Activated B cell treated with CpG ODN at 0.5 μM for 24 hours (primary cell): ENCODE measurements around the gene CAPN13. TPM values are rescaled to one million over a fixed set of nuclear protein-coding genes. Genes with fewer than 3 reads are reported as not detected.

Experiments
- ATAC-seq: fragments of 200-7000 bp; cut with Tn5 transposase; one replicate; pipeline ENCODE4 v1.10.0; 2021; ENCODE audit warnings: low read depth, mild to moderate bottlenecking, moderate library complexity
- CTCF ChIA-PET: fragments of 350-600 bp; sonication (Branson Sonifier 250); formaldehyde crosslinking; loops from one replicate; lab custom pipeline; 2021; ENCODE audit warnings: antibody characterized with exemption; lab: Charles Lee
- POLR2A ChIA-PET: fragments of 350-600 bp; sonication (Branson Sonifier 250); formaldehyde crosslinking; loops from one replicate; lab custom pipeline; 2021; ENCODE audit warnings: antibody characterized with exemption; lab: Charles Lee
- DNase-seq: peaks from one replicate; pipeline ENCODE4 v3.0.0; 2022
- H3K27ac Mint-ChIP-seq: one replicate; pipeline ENCODE4 v1.8.0; 2020; ENCODE audit warnings: mixed read lengths
- H3K27me3 Mint-ChIP-seq: one replicate; pipeline ENCODE4 v1.8.0; 2021; ENCODE audit warnings: mixed read lengths
- H3K36me3 Mint-ChIP-seq: one replicate; pipeline ENCODE4 v1.8.0; 2021; ENCODE audit warnings: low read depth, mixed read lengths
- H3K4me1 Mint-ChIP-seq: one replicate; pipeline ENCODE4 v1.8.0; 2021; ENCODE audit warnings: mixed read lengths
- H3K4me3 Mint-ChIP-seq: one replicate; pipeline ENCODE4 v1.8.0; 2020; ENCODE audit warnings: mild to moderate bottlenecking, mixed read lengths
- H3K9me3 Mint-ChIP-seq: one replicate; pipeline ENCODE4 v1.8.0; 2020; ENCODE audit warnings: mixed read lengths
- intact Hi-C: fragments of 100-400 bp; cut with micrococcal nuclease; formaldehyde crosslinking; loops from one replicate; pipeline ENCODE4 v1.15.1; 2024
- total RNA-seq: library from RNA; stranded (reverse); gene quantifications from 2 replicates; pipeline ENCODE4 v1.2.3, GENCODE V29; 2022
- TF ChIP-seq, protein P1 (sequence below): fragments of 200-600 bp; IDR thresholded peaks from one replicate; pipeline ENCODE4 v1.8.0; 2022; ENCODE audit warnings: antibody characterized with exemption, mild to moderate bottlenecking

CAPN13 gene
- total RNA-seq, 1 donor from 2014 or later = not detected

DNA sequence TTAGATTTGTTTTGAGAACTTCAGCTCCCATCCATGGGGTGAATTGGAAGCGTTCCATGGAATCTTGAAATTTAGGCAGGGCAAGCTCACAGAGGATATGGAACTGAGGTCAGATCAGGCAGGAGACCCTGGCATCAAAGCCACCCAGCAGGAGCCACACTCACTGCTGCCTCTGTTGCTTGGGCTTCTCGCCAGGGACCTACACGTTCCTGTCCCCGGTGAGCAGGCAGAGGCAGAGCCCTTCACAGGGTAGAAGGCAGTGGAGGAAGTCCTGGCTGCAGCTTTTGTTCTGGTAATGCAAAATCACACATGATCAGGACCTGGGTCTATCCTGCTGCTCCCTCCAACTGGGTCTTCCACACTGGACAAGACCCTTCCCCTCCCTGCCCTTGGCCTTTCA, 42.1 kb downstream of the CAPN13 start:
- POLR2A ChIA-PET = no interaction called here
- H3K4me3 Mint-ChIP-seq = no peak overlapping the region
- DNase-seq (no peak), ATAC-seq (no peak)
- H3K4me1 Mint-ChIP-seq = peaks cover 1% of the 10 kb centered on the region
- no peak overlapping the region for H3K27ac Mint-ChIP-seq
- no peaks in the 10 kb centered on the region for H3K36me3 Mint-ChIP-seq
- CTCF ChIA-PET = no interaction called here
- TF ChIP-seq, protein P1, sequence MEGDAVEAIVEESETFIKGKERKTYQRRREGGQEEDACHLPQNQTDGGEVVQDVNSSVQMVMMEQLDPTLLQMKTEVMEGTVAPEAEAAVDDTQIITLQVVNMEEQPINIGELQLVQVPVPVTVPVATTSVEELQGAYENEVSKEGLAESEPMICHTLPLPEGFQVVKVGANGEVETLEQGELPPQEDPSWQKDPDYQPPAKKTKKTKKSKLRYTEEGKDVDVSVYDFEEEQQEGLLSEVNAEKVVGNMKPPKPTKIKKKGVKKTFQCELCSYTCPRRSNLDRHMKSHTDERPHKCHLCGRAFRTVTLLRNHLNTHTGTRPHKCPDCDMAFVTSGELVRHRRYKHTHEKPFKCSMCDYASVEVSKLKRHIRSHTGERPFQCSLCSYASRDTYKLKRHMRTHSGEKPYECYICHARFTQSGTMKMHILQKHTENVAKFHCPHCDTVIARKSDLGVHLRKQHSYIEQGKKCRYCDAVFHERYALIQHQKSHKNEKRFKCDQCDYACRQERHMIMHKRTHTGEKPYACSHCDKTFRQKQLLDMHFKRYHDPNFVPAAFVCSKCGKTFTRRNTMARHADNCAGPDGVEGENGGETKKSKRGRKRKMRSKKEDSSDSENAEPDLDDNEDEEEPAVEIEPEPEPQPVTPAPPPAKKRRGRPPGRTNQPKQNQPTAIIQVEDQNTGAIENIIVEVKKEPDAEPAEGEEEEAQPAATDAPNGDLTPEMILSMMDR = no peak
- peaks cover 27% of the 10 kb centered on the region for H3K27me3 Mint-ChIP-seq
- no peaks in the 10 kb centered on the region for H3K9me3 Mint-ChIP-seq
- intact Hi-C loops = no loop called here

DNA sequence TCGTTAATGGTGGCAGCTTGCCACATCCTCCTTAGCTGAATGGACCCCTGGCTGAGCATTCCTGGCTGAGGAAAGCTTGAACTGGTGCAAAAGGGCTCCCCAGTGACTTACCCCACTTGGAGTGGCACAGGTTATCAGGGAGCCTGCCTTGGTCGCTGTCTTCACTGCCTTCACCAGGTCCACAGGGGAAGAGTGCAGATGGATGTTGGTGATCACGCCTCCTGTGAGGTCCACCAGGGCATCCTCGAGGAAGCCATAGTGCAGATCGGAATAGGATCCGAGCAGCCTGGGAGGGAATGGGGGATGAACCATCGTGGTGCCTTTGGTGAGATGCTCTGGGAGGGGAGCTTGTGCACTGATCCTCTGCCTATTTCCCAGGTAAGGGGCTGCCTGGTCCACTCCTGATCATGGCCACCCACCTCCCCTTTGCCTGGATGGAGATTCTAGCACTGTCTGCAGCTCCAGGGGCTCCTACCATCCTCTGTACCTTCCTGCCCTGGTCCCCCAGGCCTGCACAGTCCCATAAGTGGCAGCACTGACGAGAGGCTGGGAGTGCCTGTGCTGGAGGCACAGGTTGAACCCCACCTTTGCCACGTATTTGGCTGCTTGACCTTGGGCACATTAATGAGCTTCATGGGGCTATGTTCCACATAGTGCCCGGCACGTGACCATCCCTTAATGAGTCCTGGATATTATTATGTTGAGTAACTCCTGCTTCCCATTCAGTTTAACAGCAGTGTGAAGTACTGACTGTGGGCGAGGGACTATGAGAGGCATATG, 43.0 kb downstream of the CAPN13 start:
- TF ChIP-seq, protein P1 = no peak
- H3K27me3 Mint-ChIP-seq = peaks cover 21% of the 10 kb centered on the region
- DNase-seq (no peak), ATAC-seq (no peak)
- ChIA-PET CTCF (no interaction called here), POLR2A (no interaction called here)
- no peak overlapping the region for H3K27ac Mint-ChIP-seq
- no peak overlapping the region for H3K4me3 Mint-ChIP-seq
- no peaks in the 10 kb centered on the region for H3K36me3 Mint-ChIP-seq
- peaks cover 1% of the 10 kb centered on the region for H3K4me1 Mint-ChIP-seq
- no peaks in the 10 kb centered on the region for H3K9me3 Mint-ChIP-seq
- intact Hi-C loops = no loop called here

DNA sequence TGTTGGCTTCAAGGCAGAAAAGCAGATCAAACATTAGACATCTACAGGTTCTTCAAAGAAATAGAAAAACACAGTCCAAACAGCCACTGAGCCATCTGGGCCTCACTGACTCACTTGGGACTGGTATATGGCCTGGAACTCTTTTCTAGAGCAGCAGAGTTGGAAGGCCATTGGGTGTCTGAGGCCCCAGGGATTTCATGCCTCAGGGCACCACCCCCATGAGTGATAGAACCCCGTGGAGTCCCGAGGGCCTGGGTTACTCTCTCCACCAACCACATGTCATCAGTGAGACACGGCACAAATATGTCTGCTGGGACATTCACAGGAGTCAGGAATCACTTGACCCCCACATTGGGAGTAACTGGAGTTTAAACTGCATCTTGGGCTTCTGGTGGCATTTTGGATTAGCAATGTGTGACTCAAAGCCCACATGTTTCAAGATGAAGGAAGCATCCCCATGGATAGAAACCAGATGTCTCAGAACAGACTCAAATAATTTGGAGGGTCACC, 44.0 kb downstream of the CAPN13 start:
- POLR2A ChIA-PET = no interaction called here

DNA sequence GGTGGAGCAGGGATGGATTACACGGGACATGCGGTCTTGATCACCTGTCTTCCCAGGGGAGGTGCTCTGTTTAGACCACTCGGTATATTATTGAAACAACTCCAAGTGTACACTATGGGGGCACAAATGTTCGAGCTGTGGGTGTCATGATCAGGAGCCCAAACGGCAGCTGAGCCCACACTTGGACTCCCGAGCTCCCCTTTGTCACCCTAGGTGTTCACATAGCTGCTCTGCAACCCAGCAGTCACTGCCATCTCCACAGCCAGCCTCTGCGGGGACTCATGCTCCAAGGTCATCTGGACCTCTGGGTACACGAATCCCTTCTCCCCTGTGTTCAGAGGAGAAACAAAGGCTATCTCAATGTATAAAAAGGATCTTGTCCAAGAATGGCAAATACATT, 46.0 kb downstream of the CAPN13 start:
- TF ChIP-seq, protein P1 = no peak
- no peaks in the 10 kb centered on the region for H3K9me3 Mint-ChIP-seq
- H3K4me1 Mint-ChIP-seq = peaks cover 1% of the 10 kb centered on the region
- ChIA-PET CTCF (no interaction called here), POLR2A (no interaction called here)
- ATAC-seq (no peak), DNase-seq (no peak)
- intact Hi-C loops = no loop called here
- no peak overlapping the region for H3K4me3 Mint-ChIP-seq
- no peak overlapping the region for H3K27ac Mint-ChIP-seq
- H3K36me3 Mint-ChIP-seq = no peaks in the 10 kb centered on the region
- peaks cover 10% of the 10 kb centered on the region for H3K27me3 Mint-ChIP-seq

More for the DNA sequence above, 44.0 kb downstream of the CAPN13 start:
- CTCF ChIA-PET = interaction anchor here (1.0 kb wide), 1 partner anchor 598 kb away, joined by 3 read pairs; no protein-coding TSS in a partner anchor
- intact Hi-C loops = no loop called here
- H3K36me3 Mint-ChIP-seq = no peaks in the 10 kb centered on the region
- H3K9me3 Mint-ChIP-seq = no peaks in the 10 kb centered on the region
- H3K27ac Mint-ChIP-seq = no peak overlapping the region
- TF ChIP-seq, protein P1 = no peak
- DNase-seq = no peak
- H3K4me1 Mint-ChIP-seq = peaks cover 1% of the 10 kb centered on the region
- peaks cover 17% of the 10 kb centered on the region for H3K27me3 Mint-ChIP-seq
- H3K4me3 Mint-ChIP-seq = no peak overlapping the region
- no peak for ATAC-seq

DNA sequence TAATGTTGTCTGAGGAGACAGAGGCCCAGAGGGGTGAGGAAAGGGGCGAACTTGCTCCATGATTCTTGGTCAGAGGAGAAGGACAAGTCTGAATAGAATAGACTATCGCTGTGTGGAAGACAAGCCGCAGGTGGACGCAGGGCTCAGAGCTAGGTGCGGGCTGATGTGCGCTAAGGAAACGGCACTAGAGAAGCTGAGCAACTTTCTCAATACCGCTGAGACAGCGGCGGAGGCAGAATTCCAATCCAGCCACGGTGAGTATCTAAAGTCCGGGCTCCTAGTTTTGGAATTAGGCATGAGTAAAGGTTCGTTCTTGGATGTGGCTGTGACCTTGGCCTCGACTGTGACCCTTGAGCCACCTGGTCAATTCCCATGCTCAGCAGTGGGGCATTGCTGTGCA, 47.8 kb downstream of the CAPN13 start:
- ChIA-PET POLR2A (no interaction called here), CTCF (no interaction called here)
- Mint-ChIP-seq H3K4me1 (peaks cover 1% of the 10 kb centered on the region), H3K4me3 (no peak overlapping the region), H3K9me3 (no peaks in the 10 kb centered on the region), H3K27ac (no peak overlapping the region), H3K27me3 (peaks cover 13% of the 10 kb centered on the region), H3K36me3 (no peaks in the 10 kb centered on the region)
- intact Hi-C loops = no loop called here
- DNase-seq = no peak
- ATAC-seq = no peak
- TF ChIP-seq, protein P1 = no peak
